Neural progenitor cell (in vitro differentiated cells): ENCODE results near the gene CLP1. TPM values are rescaled to one million over a fixed set of nuclear protein-coding genes. Genes with fewer than 3 reads are reported as not detected.

Source experiments
- DNase-seq: peaks from one replicate; pipeline ENCODE4 v3.0.0-alpha.2; 2016; ENCODE audit warnings: low spot score
- H2AFZ ChIP-seq: fragments of 200-600 bp; sonication (generic); replicated peaks from 2 replicates; pipeline ENCODE4 v1.6.1; 2016; ENCODE audit warnings: antibody characterized with exemption
- H3F3A ChIP-seq: fragments of 200-600 bp; sonication (generic); 2 replicates; pipeline ENCODE4 v1.6.1; 2016; ENCODE audit warnings: antibody characterized with exemption, low read depth
- H3K27ac ChIP-seq: fragments of 200-600 bp; sonication (generic); 2 replicates; pipeline ENCODE4 v1.5.1; 2016; ENCODE audit warnings: mild to moderate bottlenecking
- H3K27me3 ChIP-seq: fragments of 200-600 bp; sonication (generic); 2 replicates; pipeline ENCODE4 v1.6.1; 2016; ENCODE audit warnings: mild to moderate bottlenecking, moderate library complexity
- H3K36me3 ChIP-seq: fragments of 200-600 bp; sonication (generic); 2 replicates; pipeline ENCODE4 v1.5.1; 2016
- H3K4me1 ChIP-seq: fragments of 200-600 bp; sonication (generic); 2 replicates; pipeline ENCODE4 v1.6.1; 2016; ENCODE audit warnings: mixed run types
- H3K4me2 ChIP-seq: fragments of 200-600 bp; sonication (generic); 2 replicates; pipeline ENCODE4 v1.6.1; 2016
- H3K4me3 ChIP-seq: fragments of 200-600 bp; sonication (generic); 2 replicates; pipeline ENCODE4 v1.5.1; 2016
- H3K79me2 ChIP-seq: fragments of 200-600 bp; sonication (generic); 2 replicates; pipeline ENCODE4 v1.6.1; 2016; ENCODE audit warnings: low read depth
- H3K9ac ChIP-seq: fragments of 200-600 bp; sonication (generic); 2 replicates; pipeline ENCODE4 v1.6.1; 2016
- H3K9me3 ChIP-seq: fragments of 200-600 bp; sonication (generic); 2 replicates; pipeline ENCODE4 v1.5.1; 2016; ENCODE audit warnings: low read depth
- H4K20me1 ChIP-seq: fragments of 200-600 bp; sonication (generic); 2 replicates; pipeline ENCODE4 v1.6.1; 2016; ENCODE audit warnings: low read depth
- H3K27ac Mint-ChIP-seq: 3 replicates; pipeline ENCODE4 v1.8.0; 2021; ENCODE audit warnings: mixed read lengths
- H3K27me3 Mint-ChIP-seq: 2 replicates; pipeline ENCODE4 v1.8.0; 2022; ENCODE audit warnings: low read depth, mild to moderate bottlenecking, inconsistent platforms, moderate library complexity, mixed read lengths; ENCODE audit not compliant: insufficient read depth
- H3K36me3 Mint-ChIP-seq: 3 replicates; pipeline ENCODE4 v1.8.0; 2021; ENCODE audit warnings: mixed read lengths
- H3K4me1 Mint-ChIP-seq: 3 replicates; pipeline ENCODE4 v1.8.0; 2021; ENCODE audit warnings: mixed read lengths
- H3K4me3 Mint-ChIP-seq: 3 replicates; pipeline ENCODE4 v1.8.0; 2021; ENCODE audit warnings: mild to moderate bottlenecking, moderate library complexity, mixed read lengths
- H3K9me3 Mint-ChIP-seq: 3 replicates; pipeline ENCODE4 v1.8.0; 2020; ENCODE audit warnings: mixed read lengths
- EZH2 ChIP-seq: fragments of 200-600 bp; sonication (generic); IDR thresholded peaks from 2 replicates; pipeline ENCODE4 v1.6.1; 2017; ENCODE audit warnings: antibody characterized with exemption, mild to moderate bottlenecking, moderate library complexity
- EZH2phosphoT487 ChIP-seq: fragments of 200-600 bp; sonication (generic); IDR thresholded peaks from 2 replicates; pipeline ENCODE4 v1.6.1; 2017; ENCODE audit warnings: antibody characterized with exemption
- total RNA-seq: library from RNA; depleted of rRNA; stranded (reverse); fragments of >200 nt; gene quantifications from 2 replicates; pipeline ENCODE4 v1.2.3, GENCODE V29; 2015; ENCODE audit warnings: low replicate concordance
- TF ChIP-seq, protein P1 (sequence below): fragments of 200-600 bp; sonication (generic); IDR thresholded peaks from 2 replicates; pipeline ENCODE4 v1.5.1; 2017; ENCODE audit warnings: antibody characterized with exemption, mild to moderate bottlenecking

Gene CLP1
- total RNA-seq, 1 donor from 2014 or later: 18.0 TPM

DNA sequence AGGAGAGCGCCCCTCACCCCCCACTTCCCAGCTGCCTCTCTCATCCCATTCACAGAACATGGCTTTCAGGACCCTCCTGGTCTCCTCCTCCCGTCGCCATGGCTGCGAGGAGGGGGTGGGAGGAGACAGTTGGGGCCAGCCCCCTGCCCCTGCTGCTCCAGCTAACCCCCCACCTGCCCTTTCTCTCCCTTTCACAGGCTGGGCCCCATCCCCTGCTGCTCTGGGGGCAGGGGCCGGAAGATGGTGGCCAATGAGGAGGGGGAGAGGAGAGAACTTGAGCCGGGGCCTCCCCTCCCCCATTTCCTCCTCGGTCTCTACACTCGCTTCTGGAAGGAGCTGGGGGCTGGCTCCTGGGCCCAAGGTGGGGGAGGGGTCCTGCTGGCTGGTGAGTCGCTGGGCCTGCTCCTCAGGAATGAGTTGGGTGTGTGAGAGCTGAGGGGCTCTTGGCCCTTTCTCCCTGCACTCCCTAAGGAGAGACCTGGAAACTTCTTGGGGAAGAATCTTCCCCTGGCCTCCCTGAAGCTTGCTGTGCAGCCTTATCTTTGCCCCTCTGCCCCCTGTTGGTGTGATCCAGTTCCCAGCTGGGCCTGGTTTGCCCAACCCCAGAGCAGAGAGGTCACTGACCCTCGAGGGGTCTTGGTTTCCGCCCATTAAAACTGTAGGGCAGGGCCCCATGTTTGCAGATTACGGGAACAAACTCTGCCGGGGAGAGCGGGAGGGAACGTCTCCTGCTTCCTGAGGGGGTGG is 18.1 kb upstream of the CLP1 start:
- Histone ChIP-seq H3K36me3 (no peaks in the 10 kb centered on the region), H3K27me3 (no peaks in the 10 kb centered on the region), H3K9me3 (no peaks in the 10 kb centered on the region), H3K4me1 (peaks cover 51% of the 10 kb centered on the region), H2AFZ (no peak overlapping the region), H3K27ac (peak overlapping the region; percentile 100), H3K79me2 (peaks cover 75% of the 10 kb centered on the region), H3K9ac (peak overlapping the region; percentile 100), H4K20me1 (peaks cover 50% of the 10 kb centered on the region), H3K4me2 (peak overlapping the region; percentile 90), H3K4me3 (peak overlapping the region; percentile 98), H3F3A (peaks cover 76% of the 10 kb centered on the region)
- Mint-ChIP-seq H3K36me3 (peaks cover 22% of the 10 kb centered on the region), H3K27ac (peak overlapping the region; percentile 99), H3K4me1 (peaks cover 50% of the 10 kb centered on the region), H3K9me3 (no peaks in the 10 kb centered on the region), H3K4me3 (peak overlapping the region; percentile 97), H3K27me3 (peaks cover 10% of the 10 kb centered on the region)
- TF ChIP-seq EZH2: no peak
- TF ChIP-seq, protein P1, sequence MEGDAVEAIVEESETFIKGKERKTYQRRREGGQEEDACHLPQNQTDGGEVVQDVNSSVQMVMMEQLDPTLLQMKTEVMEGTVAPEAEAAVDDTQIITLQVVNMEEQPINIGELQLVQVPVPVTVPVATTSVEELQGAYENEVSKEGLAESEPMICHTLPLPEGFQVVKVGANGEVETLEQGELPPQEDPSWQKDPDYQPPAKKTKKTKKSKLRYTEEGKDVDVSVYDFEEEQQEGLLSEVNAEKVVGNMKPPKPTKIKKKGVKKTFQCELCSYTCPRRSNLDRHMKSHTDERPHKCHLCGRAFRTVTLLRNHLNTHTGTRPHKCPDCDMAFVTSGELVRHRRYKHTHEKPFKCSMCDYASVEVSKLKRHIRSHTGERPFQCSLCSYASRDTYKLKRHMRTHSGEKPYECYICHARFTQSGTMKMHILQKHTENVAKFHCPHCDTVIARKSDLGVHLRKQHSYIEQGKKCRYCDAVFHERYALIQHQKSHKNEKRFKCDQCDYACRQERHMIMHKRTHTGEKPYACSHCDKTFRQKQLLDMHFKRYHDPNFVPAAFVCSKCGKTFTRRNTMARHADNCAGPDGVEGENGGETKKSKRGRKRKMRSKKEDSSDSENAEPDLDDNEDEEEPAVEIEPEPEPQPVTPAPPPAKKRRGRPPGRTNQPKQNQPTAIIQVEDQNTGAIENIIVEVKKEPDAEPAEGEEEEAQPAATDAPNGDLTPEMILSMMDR: peak; percentile 32
- TF ChIP-seq EZH2phosphoT487: no peak
- peak; percentile 98 for DNase-seq

DNA sequence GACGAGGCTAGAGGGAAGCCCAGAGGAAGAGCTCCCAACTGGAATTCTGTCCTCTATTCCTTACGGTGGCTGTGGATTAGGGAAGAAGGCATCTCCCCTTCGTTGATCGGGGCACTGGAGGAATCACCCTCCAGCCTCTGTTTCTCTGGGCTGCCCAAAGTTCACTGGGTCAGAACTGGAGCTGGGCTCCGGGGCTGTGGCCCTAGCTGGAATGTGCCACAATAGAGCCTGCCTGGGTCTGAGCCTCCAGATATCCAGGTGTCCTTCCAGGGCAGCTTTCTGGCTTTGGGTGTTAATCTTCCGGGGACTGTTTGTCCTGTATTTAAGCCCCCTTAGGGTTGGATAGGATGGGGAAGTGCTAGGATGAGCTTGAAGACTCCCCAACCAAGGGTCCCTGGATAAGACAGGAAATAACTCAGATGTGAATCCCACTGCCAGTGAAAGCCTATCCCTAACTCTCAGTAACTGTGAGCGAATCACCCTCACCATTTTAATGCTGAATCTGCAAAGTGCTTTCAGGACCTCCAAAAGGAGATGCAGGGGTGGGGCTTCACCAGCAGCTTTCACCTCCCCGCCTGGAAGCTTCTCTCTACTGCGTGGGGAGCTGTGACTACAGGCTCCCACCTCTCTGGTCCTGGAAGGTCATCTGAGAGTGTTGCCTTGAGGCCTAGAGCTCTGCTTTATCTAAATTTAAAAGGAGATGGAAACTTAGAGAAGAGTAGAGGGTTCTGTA is 17.3 kb upstream of the CLP1 start:
- peaks cover 22% of the 10 kb centered on the region for H3K36me3 Mint-ChIP-seq

DNA sequence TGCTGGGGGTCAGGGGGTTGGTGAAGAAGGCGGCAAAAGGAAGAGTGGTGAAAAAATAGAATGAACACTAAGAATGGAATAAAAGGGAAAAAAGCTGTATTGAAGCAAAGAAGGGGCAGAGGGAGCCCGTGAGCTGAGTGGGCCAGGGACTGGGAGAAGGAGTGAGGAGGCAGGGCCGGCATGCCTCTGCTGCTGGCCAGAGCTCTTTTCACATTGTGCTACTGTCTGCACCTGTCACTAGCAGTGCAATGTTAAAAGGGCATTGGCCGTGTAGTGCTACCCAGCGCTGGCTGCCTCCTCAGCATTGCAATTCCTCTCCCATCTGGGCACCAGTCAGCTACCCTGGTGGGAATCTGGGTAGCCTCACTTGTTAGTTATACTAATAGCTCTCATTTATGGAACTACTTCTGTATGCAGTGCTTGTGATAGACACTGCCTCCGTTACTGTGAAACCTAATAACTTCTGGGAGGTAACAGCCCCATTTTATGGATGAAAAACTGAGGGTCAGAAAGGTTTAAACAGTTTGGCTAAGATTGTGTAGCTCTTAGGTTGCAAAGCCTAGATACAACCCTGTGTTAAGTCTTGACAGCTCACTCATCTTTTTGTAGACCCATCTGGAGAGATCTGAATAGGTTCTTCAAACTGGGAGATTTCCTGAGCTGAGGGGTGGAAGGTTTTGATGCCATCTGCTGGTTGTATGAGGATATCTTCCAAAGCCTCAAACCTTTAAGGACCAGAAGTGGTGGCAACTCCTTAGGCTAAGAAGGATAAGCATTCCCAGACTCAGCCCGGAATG is 16.4 kb upstream of the CLP1 start:
- peak overlapping the region; percentile 62 for H3K9ac ChIP-seq
- DNase-seq: peak; percentile 70
- peaks cover 93% of the 10 kb centered on the region for H3F3A ChIP-seq
- H3K4me3 Mint-ChIP-seq: peak overlapping the region; percentile 97
- no peak overlapping the region for H2AFZ ChIP-seq
- peaks cover 87% of the 10 kb centered on the region for H3K79me2 ChIP-seq
- peaks cover 67% of the 10 kb centered on the region for H4K20me1 ChIP-seq
- no peaks in the 10 kb centered on the region for H3K27me3 ChIP-seq
- H3K4me1 Mint-ChIP-seq: peaks cover 66% of the 10 kb centered on the region
- no peaks in the 10 kb centered on the region for H3K9me3 ChIP-seq
- peak overlapping the region; percentile 90 for H3K4me2 ChIP-seq
- H3K36me3 Mint-ChIP-seq: peaks cover 22% of the 10 kb centered on the region
- H3K27ac Mint-ChIP-seq: peak overlapping the region; percentile 99
- H3K4me1 ChIP-seq: peaks cover 67% of the 10 kb centered on the region
- no peaks in the 10 kb centered on the region for H3K36me3 ChIP-seq
- H3K4me3 ChIP-seq: peak overlapping the region; percentile 98
- no peak for TF ChIP-seq EZH2
- TF ChIP-seq, protein P1: peak; percentile 55
- H3K9me3 Mint-ChIP-seq: no peaks in the 10 kb centered on the region
- H3K27me3 Mint-ChIP-seq: peaks cover 12% of the 10 kb centered on the region
- peak overlapping the region; percentile 98 for H3K27ac ChIP-seq

More for the DNA sequence above, 17.3 kb upstream of the CLP1 start:
- H3K27me3 ChIP-seq: no peaks in the 10 kb centered on the region
- peaks cover 81% of the 10 kb centered on the region for H3K79me2 ChIP-seq
- Mint-ChIP-seq H3K27me3 (peaks cover 9% of the 10 kb centered on the region), H3K4me1 (peaks cover 57% of the 10 kb centered on the region), H3K27ac (peak overlapping the region; percentile 99), H3K9me3 (no peaks in the 10 kb centered on the region), H3K4me3 (peak overlapping the region; percentile 97)
- peak overlapping the region; percentile 98 for H3K27ac ChIP-seq
- peaks cover 83% of the 10 kb centered on the region for H3F3A ChIP-seq
- H3K36me3 ChIP-seq: no peaks in the 10 kb centered on the region
- H3K9me3 ChIP-seq: no peaks in the 10 kb centered on the region
- H3K9ac ChIP-seq: peak overlapping the region; percentile 62
- H3K4me2 ChIP-seq: peak overlapping the region; percentile 90
- H3K4me1 ChIP-seq: peaks cover 57% of the 10 kb centered on the region
- peak overlapping the region; percentile 98 for H3K4me3 ChIP-seq
- H4K20me1 ChIP-seq: peaks cover 57% of the 10 kb centered on the region
- TF ChIP-seq, protein P1: no peak
- TF ChIP-seq EZH2 (no peak), EZH2phosphoT487 (no peak)
- no peak overlapping the region for H2AFZ ChIP-seq
- no peak for DNase-seq
